Measurements from ENCODE around the gene NSD1.
"Not testable (repeated sequence)": the region's sequence is repeated elsewhere in the genome, so short reads cannot be mapped to it uniquely, and the experiment has no call there.

The NSD1 gene

DNA sequence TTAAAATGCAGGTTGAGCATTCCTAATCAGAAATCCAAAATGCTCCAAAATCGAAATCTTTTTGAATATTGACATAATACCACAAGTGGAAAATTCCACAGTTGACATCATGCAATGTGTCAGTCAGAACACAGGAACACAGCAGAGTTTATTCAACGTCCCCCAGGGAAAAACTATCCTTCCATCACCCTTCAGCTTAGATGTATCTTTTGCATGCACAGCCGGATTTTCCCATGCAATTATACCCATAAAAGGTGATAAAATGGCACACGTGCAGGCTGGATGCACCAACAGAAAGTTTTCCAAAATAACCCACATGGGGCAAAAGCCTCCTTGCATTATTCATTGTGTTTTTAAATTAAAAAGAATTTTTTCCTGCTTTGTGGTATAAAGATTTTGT, 98.8 kb downstream of the NSD1 start:
- no peak for DNase-seq (ENCODE audit: low read depth)

DNA sequence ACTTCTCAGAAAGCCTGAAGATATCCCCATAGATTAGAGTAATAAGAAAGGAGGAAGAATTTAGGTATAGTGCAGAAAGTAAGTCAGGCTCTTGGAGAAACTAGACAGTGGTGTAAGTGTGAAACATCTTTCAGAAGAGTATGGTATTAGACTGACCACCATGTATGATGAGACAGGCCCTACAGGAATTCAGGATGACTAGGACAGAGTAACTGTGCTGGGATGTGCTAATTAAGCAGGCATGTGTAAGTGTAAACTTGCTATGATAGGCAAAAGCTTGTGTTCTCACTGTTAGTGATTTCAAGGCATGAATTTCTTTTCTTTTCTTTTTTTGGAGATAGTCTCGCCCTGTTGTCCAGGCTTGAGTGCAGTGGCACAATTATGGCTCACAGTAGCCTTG, 99.2 kb downstream of the NSD1 start:
- DNase-seq (ENCODE audit: low read depth): no peak

DNA sequence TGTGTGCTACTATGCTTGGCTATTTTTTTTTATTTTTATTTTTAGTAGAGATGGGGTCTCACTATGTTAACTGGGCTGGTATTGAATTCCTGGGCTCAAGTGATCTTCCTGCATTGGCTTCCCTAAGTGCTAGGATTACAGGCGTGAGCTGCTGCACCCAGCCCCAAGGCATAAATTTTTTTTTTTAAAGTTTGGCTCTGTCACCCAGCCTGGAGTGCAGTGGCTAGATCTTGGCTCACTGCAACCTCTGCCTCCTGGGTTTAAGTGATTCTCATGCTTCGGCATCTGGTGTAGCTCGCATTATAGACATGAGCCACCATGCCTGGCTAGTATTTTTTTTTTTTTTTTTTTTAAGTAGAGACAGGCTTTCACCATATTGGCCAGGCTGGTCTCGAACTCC, 99.6 kb downstream of the NSD1 start:
- DNase-seq (ENCODE audit: low read depth): no peak

DNA sequence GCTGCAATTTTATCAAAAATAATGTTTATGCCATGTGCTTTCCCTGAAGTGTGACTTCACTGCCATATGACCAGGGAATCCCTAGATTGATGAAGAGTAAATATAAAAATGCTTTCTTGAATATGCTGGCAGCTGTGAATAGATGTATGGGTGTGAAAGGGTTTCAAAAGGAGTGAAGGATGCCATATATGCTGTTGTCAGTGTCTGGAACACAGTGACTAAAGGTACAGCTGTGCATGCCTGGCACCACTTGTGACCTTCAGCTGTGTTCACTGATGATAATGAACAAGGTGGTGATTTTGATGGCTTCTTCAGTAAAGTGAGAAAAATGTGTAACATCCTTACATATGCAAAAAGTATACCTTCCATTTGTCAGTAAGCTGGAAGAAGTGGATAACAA, 100.2 kb downstream of the NSD1 start:
- no peak for DNase-seq (ENCODE audit: low read depth)

DNA sequence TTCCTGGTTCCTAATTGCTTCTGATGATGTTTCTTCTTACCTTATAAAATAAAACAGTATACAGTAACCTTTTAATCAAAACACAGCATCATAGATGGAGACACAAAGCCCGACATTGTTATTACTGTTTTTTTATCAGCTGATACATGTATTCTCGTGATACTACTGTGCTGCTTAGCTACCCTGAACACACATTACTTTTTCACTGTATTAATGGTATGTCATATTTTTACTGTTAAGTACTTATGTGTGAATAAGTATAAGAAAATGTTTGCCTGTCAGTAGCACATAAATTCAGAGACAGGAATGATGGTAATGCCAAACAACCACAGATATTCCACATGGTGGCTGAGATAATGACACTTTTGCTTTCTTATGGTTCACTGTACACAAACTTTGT, 101.3 kb downstream of the NSD1 start:
- no peak for DNase-seq (ENCODE audit: low read depth)

DNA sequence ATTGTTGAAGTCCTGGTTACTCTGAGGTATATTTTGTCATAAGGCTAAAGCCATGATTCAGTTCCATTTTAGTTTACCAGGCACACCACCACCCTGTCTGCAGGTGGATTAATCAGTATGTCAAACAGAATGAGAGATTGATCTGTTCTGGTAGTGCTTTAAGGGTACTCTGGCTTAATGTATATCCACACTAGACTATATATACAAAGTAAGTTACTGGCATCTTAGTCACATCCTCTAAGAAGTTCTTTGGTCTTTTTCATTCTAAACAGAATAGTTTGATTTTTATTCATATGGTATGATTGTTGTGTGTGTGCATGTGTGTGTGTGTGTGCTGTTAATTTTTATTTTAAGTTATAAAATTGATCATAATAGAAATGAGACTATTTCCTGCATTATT, 108.2 kb downstream of the NSD1 start:
- DNase-seq (ENCODE audit: low read depth): no peak

DNA sequence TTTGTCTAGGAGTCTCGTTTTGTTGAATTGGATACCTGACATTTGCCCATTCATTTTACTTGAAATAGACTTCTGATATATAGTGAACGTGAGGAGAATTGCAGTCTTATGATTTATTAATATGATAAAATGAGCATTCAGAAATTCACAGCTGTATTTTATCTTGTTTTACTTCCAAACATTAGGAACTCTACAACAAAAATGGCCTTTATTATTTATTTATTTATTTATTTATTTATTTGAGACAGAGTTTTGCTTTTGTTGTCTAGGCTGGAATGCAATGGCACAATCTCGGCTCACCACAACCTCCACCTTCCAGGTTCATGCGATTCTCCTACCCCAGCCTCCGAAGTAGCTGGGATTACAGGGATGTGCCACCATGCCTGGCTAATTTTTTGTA, 108.7 kb downstream of the NSD1 start:
- no peak for DNase-seq (ENCODE audit: low read depth)

DNA sequence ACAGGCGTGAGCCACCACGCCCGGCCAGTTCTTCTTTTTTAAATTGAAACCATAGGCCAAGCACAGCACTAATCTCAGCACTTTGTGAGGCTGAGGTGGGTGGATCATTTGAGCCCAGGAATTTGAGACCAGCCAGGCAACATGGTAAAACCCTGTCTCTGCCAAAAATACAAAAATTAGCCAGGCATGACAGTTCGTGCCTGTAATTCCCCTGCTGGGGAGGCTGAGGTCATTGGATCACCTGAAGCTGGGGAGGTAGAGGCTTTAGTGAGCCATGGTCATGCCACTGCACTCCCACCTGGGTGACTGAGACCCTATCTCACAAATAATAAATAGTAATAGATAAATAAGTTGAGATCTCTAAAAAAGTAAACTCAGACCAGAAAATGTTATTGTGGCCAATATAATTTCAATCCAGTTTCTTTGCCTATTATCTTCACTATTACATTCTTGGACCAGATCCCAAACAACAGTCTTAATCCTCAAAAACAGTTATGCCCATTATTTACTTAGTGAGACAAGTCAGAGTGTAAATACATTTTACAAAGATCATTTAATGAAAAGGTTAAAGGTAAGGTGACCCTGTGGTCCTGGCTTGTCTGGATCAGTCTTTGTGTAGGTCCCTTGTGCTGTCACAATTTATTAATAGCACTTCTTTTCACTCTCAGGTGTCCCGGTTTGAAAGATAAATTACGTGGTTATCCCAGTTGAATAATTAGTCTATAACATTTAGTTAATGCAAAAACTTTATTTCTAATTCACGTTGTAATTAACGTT, 116.4 kb downstream of the NSD1 start:
- no peak for DNase-seq (ENCODE audit: low read depth)

DNA sequence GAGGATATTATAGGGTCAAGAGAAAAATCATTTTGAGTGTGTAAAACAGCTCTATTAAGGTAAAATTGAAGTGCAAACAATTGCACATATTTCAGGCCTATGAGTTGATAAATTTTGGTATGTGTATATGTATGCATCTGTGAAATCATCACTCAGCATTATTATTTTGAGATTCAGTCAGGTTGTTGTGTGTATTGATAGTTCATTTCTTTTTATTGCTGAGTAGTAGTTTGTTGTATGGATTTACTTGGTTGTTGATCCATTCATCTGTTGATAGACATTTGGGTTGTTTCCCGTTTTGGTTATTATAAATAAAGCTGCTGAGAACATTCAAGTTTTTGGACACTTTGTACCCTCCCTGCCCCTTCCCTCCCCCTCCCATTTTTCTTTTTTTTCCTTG, 119.7 kb downstream of the NSD1 start:
- no peak for DNase-seq (ENCODE audit: low read depth)

DNA sequence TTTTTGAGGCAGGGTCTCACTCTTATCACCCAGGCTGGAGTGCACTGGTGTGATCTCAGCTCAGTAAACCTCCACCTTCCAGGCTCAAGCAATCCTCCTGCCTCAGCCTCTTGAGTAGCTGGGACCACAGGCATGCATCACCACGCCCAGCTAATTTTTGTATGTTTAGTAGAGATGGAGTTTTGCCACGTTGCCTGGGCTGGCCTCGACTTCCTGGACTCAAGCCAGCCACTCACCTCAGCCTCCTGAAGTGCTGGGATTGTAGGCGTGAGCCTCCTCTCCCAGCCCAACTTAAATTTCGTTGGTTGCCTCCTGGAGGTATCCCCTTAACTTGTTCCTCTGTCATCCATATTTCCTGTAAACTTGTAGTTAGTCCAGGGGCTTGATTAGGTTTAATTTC, 122.7 kb downstream of the NSD1 start:
- DNase-seq (ENCODE audit: low read depth): no peak

DNA sequence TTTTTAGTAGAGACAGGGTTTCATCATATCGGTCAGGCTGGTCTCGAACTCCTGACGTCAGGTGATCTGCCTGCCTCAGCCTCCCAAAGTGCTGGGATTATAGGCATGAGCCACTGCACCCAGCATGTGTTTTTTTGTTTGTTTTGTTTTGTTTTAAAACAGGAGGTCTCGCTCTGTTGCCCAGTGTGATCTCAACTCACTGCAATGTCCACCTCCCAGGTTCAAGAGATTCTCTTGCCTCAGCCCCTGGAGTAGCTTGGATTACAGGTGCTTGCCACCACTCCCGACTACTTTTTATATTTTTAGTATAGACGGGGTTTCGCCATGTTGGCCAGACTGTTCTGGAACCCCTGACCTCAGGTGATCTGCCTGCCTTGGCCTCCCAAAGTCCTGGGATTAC, 125.1 kb downstream of the NSD1 start:
- not testable (repeated sequence) for DNase-seq (ENCODE audit: low read depth)

DNA sequence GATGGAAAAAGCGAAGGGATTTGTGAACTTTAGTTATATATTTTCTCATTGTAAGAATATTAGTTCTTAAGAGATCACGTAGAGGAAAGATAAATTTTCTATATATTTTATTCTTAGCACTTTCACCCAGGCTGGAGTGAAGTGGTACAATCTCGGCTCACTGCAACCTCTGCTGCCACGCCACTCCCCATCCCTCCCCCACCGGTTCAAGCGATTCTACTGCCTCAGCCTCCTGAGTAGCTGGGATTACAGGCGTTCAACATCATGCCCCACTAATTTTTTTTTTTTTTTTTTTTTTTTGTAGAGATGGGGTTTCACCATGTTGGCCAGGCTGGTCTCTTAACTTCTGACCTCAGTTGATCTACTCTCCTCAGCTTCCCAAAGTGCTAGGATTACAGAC, 127.4 kb downstream of the NSD1 start:
- DNase-seq (ENCODE audit: low read depth): no peak

DNA sequence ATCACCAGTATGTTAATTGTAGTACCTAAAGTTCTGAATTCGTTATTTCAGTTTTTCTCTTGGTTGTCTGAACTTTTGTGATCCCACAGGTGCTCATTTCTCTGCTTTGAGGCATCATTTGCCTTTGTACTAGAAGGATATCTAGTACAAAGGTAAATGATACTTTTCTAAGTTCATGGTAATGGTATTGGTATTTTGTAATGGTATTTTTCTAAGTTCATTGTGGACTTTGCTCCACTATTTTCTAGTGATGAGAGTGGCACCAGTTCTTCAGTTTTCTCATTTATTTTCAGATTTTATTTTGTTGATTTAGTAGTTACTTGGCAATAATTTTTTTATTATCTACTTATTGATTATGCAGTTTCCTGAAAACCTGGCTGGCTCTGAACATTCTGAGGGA, 127.9 kb downstream of the NSD1 start:
- no peak for DNase-seq (ENCODE audit: low read depth)

DNA sequence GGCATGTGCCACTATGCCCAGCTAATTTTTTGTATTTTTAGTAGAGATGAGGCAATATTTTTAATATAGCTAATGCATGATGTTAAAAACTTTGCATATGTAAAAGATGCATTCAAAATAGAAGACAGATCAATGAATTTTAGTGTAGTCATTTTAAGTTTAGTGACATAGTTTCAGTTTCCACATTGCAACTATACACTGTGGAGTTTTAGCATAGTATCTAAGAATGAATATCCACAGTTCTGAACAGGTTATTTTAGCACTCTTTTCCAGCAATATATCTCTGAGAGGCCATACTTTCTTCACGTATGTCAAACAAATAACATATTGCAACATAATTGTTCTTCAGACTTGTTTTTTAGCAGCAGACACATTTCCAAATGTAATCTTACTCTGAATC, 130.6 kb downstream of the NSD1 start:
- no peak for DNase-seq (ENCODE audit: low read depth)

DNA sequence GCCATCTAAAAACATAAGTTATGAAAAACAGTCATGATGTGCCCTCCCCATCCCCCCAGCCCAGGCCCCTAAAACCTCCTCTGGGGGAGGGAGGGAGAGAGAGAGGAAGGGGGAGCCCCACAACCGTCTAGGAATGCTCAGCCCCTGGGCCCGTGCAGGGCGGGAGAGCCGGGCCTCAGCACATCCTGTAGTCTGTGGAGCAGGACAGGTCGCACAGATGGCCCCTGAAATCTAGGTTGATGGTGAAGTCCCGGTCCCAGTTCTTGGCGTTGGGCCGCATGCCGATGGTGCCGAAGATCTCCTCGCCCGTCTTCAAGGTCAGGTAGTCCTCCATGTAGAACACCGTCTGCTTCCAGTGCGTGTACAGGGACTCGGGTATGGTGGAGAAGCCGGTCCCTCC, 131.8 kb downstream of the NSD1 start:
- no peak for DNase-seq (ENCODE audit: low read depth)

DNA sequence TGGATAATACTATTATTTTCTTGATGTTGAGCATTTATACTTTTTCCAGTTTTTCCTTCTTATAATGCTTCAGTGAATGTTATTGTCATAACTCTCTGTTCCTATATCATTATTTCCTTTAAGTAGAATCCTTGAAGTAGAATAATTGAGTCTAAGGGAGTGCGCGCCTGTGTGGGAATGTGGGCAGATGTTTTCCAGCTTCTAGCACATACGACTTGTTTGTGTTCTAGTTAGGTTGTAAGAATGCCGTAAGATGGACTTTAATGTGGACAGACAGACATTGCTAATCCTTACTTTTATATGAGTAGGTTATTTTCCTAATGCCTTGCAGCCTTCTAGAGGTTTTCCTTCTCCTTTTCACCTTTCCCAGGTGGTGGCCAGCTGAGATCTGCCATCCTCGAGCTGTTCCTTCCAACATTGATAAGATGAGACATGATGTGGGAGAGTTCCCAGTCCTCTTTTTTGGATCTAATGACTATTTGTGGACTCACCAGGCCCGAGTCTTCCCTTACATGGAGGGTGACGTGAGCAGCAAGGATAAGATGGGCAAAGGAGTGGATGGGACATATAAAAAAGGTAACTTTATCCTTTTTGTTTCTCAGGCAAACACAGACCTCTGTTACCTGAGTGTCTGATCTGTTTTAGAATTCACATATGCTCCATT, 135.8 kb downstream of the NSD1 start:
- no peak for DNase-seq (ENCODE audit: low read depth)

DNA sequence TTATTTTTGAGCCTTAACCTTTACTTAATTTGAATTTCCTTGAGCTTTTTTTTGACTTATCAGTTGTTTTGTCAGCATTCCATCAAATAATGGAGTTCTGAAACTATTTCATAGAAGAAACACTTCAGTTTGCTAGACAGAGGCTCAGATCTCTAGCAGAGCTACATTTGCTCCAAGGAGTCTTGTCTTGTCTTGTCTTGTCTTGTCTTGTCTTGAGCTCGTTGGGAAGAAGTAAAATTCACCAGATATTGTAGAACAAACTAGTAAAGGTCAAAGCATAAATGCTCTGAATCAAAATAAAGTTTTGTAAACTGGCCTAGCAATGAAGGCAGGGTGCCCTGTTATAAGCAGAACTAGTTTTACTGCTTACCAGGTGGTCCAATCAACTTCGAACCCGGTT, 136.4 kb downstream of the NSD1 start:
- DNase-seq (ENCODE audit: low read depth): no peak

DNA sequence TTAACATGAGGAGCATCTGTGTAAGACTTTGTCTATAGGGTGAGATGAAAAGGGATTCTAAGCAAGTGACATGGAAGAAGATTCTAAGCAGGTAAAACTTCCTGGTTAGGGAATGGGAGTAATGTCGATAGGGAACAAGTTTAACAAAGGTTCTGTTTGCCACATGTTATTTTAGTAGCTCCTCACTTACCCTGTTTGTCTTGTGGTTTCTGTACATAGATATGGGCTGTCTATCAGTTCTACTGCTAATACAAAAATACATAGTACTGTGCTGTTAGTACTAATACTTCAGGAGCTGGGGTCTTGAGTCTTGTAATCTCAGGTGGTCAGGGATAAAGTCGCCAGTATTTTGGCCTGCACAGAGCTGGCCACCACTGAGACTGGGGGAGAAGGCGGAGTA, 137.1 kb downstream of the NSD1 start:
- DNase-seq (ENCODE audit: low read depth): no peak

DNA sequence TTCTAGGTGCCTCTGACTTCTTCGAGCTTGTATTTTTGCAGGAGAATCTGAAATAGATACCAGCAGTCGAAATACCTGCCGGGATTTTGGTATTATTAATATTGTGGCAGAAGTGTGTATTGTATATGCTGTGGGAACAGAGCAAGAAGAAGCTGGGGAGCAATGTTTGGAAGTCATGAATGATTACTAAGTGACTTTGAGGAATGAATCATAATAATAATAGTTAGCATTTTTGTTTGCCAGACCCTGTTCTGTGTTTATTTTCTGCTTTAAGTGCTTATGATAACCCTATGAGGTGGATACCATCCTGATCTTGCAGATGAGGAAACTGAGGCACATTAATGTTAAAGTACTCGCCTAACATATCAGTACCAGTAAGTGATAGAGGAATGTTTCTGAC, 137.5 kb downstream of the NSD1 start:
- no peak for DNase-seq (ENCODE audit: low read depth)

DNA sequence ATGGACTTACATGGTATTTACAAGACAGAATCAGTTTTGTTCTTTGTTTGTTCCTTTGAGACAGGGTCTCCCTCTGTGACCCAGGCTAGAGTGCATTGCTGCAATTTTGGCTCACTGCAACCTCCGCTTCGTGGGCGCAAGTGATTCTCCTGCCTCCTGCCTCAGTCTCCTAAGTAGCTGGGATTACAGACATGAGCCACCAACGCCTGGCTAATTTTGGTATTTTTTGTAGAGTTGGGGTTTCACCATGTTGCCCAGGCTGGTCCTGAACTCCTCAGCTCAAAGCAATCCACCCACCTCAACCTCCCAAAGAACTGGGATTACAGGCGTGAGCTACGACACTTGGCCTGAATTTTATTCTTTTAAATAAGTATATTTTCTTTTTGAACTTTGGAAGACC, 142.3 kb downstream of the NSD1 start:
- no peak for DNase-seq (ENCODE audit: low read depth)

DNA sequence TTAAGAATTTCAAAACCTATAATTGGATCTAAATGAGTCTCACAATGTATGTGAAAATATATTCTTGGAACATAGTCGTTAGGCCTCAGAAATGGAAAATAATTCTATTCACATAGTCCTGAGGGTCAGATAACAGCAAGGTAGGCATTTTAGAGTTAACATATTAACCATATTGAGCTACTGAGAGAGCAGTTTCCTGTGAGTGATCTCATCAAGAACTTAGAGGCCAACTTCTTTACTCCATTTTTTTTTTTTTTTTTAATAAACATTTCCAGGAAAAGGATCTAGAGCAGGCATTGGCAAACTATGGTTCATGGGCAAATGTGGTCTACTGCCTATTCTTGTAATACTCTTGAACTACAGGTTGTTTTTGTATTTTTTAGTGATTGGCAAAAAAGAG, 143.3 kb downstream of the NSD1 start:
- no peak for DNase-seq (ENCODE audit: low read depth)

DNA sequence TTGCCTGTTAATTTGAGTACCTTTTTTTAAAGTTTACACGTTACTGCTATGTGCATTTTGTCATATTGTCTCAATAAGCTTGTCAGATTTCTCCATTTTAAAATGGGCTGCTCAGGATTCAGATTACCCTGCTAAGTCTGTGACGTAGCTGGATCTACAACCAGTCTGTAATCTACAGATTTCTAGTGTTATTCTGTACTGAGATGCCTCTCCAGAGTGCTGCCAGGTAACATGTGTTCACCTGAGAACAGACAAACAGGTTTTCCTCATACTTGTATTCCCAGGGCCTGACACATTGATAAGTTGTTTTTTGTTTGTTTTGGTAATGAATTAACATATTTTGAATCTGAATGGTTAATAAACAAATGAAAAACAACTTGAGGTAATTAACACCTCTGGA, 154.6 kb downstream of the NSD1 start:
- no peak for DNase-seq (ENCODE audit: low read depth)

DNA sequence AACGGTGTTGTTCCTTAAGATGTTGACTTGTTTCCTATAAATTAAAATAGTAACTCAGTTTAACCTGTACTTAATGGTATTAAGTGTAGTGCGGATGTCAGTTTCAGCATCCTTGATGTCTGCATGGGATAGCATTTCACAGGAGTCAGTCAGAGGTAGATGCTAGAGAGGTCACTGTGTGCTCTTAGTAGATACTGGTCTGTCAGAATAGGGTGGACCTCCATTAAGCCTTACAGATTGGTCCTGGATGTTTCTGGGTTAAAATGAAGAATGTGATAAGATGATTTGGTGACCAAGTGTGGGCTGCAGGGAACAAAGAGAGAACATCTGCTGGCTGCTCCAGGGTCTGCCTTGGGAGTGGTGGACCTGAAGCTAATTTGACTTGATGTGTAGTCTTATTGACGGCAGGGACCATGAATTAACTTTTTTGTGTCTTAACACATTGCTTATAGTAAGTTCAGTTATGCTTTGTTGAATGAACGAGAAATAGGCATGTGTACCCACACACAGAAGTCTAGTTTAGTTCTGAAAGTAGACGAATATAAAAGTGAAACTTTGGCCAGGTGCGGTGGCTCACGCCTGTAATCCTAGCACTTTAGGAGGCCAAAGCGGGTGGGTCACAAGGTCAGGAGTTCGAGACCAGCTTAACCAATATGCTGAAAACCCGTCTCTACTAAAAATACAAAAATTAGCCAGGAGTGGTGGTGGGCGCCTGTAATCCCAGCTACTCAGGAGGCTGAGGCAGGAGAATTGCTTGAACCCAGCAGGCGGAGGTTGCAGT, 157.4 kb downstream of the NSD1 start:
- no peak for DNase-seq (ENCODE audit: low read depth)
